Neural cell (in vitro differentiated cells): ENCODE results near the gene SLC23A3.

Experiments used
- EP300 ChIP-seq: fragments of 450-650 bp; conservative IDR thresholded peaks from 2 replicates; pipeline ENCODE4 v1.6.1; 2014; ENCODE audit warnings: antibody characterized with exemption, mild to moderate bottlenecking, moderate library complexity; ENCODE audit not compliant: poor library complexity, severe bottlenecking
- EZH2 ChIP-seq: fragments of 200-600, 300-800 bp; shearing (Covaris generic), sonication (generic); IDR thresholded peaks from 2 replicates; pipeline ENCODE4 v1.6.1; 2014; ENCODE audit warnings: antibody characterized with exemption, low read length, borderline replicate concordance, mild to moderate bottlenecking; ENCODE audit not compliant: insufficient read depth, poor library complexity, severe bottlenecking
- MXI1 ChIP-seq: fragments of 450-650 bp; conservative IDR thresholded peaks from 2 replicates; pipeline ENCODE4 v1.6.1; 2014; ENCODE audit warnings: antibody characterized with exemption, mild to moderate bottlenecking; ENCODE audit not compliant: poor library complexity, severe bottlenecking
- POLR2AphosphoS5 ChIP-seq: IDR thresholded peaks from 2 replicates; pipeline ENCODE4 v1.6.1; 2012
- RAD21 ChIP-seq: fragments of 450-650 bp; conservative IDR thresholded peaks from 2 replicates; pipeline ENCODE4 v1.6.1; 2014; ENCODE audit warnings: antibody characterized with exemption, mild to moderate bottlenecking, moderate library complexity
- REST ChIP-seq: IDR thresholded peaks from 2 replicates; pipeline ENCODE4 v1.6.1; 2012; ENCODE audit warnings: borderline replicate concordance
- SMC3 ChIP-seq: fragments of 450-650 bp; conservative IDR thresholded peaks from 2 replicates; pipeline ENCODE4 v1.6.1; 2014; ENCODE audit warnings: antibody characterized with exemption, mild to moderate bottlenecking, moderate library complexity; ENCODE audit not compliant: poor library complexity
- TAF1 ChIP-seq: IDR thresholded peaks from 2 replicates; pipeline ENCODE4 v1.6.1; 2012; ENCODE audit warnings: low read depth
- TF ChIP-seq, protein P1 (sequence below): fragments of 450-650 bp; IDR thresholded peaks from 2 replicates; pipeline ENCODE4 v1.5.1; 2014; ENCODE audit warnings: antibody characterized with exemption, mild to moderate bottlenecking, moderate library complexity; ENCODE audit not compliant: poor library complexity, severe bottlenecking

DNA sequence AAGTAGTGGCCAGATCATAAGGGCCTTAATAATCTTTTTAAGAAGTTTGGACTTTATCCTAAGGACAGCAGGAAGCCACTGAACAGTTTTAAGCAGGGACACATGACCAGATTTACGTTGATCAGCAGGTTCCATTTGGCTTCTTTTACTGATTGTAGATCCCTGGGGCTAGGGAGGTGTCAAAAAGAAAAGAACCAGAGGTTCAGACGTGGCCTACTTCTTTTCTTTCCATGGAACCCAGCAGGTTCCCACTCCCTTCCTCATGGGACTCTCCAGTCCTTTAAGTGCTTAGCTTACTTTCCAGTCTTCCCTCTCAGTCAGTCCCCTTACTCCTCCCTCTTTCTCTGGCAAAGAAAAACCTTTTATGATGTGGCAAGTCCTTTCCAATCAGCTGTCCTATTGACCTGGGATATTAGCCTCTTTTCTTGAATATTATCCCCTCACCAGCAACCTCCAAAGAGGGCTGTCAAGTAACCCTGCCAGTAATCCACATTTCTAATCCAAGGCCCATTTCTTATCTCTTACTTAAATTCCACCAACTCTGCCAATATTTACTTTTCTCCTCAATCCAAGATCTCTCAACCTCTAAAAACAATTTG lies 42.7 kb downstream of the SLC23A3 start:
- TF ChIP-seq EZH2 = no peak
- TF ChIP-seq, protein P1, sequence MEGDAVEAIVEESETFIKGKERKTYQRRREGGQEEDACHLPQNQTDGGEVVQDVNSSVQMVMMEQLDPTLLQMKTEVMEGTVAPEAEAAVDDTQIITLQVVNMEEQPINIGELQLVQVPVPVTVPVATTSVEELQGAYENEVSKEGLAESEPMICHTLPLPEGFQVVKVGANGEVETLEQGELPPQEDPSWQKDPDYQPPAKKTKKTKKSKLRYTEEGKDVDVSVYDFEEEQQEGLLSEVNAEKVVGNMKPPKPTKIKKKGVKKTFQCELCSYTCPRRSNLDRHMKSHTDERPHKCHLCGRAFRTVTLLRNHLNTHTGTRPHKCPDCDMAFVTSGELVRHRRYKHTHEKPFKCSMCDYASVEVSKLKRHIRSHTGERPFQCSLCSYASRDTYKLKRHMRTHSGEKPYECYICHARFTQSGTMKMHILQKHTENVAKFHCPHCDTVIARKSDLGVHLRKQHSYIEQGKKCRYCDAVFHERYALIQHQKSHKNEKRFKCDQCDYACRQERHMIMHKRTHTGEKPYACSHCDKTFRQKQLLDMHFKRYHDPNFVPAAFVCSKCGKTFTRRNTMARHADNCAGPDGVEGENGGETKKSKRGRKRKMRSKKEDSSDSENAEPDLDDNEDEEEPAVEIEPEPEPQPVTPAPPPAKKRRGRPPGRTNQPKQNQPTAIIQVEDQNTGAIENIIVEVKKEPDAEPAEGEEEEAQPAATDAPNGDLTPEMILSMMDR = no peak
- no peak for TF ChIP-seq POLR2AphosphoS5
- no peak for TF ChIP-seq EP300
- no peak for TF ChIP-seq TAF1
- TF ChIP-seq RAD21 = no peak
- TF ChIP-seq MXI1 = no peak
- no peak for TF ChIP-seq SMC3
- no peak for TF ChIP-seq REST
